ENCODE results near the gene TTLL4. TPM values are rescaled to one million over a fixed set of nuclear protein-coding genes. Genes with fewer than 3 reads are reported as not detected.

The TTLL4 gene
- total and polyA plus RNA-seq, 2 donors (not counting 1 experiment from before 2014, with no cell fraction given), result 21.2 to 33.8 TPM

GRCh38 chr2:218798767-218799504, 88.3 kb downstream of the TTLL4 start:
- DNase-seq, result no peak
- intact Hi-C loops (cut with micrococcal nuclease), result no loop called here
- Mint-ChIP-seq H3K27me3 (peaks cover 34% of the 10 kb centered on the region), H3K27ac (no peak overlapping the region), H3K4me1 (no peaks in the 10 kb centered on the region), H3K9me3 (ENCODE audit: insufficient read depth) (no peaks in the 10 kb centered on the region), H3K4me3 (no peak overlapping the region)
- Histone ChIP-seq H3K4me1 (ENCODE audit: control insufficient read depth in 2 of 2, insufficient read depth in 2 of 2, low read length in 2 of 2) (no peaks in the 10 kb centered on the region), H3K9ac (ENCODE audit: low read length) (no peak overlapping the region), H3K9me3 (ENCODE audit: control extremely low read depth in 1 of 3, control insufficient read depth in 2 of 3, insufficient read depth in 1 of 3, low read length in 2 of 3) (peaks cover 0 to 6% (median 1%) of the 10 kb centered on the region in 3 donors), H3K27me3 (replicated peaks in 1 of 4; ENCODE audit: control extremely low read depth in 1 of 4, control insufficient read depth in 3 of 4, insufficient read depth in 4 of 4, low read length in 3 of 4) (peaks cover 0 to 21% (median 4%) of the 10 kb centered on the region in 4 experiments), H3K4me2 (replicated peaks; ENCODE audit: low read depth, low read length, poor library complexity, severe bottlenecking) (no peak overlapping the region), H3K4me3 (ENCODE audit: control extremely low read depth in 1 of 5, extremely low read depth in 1 of 5, insufficient read depth in 1 of 5, low read depth in 2 of 5, low read length in 4 of 5) (no peak overlapping the region), H3K79me2 (ENCODE audit: control insufficient read depth, insufficient read depth, low read length) (no peaks in the 10 kb centered on the region), H3K27ac (ENCODE audit: low read length in 2 of 2) (no peak overlapping the region), H2AFZ (ENCODE audit: insufficient read depth, low read depth, low read length, poor library complexity, severe bottlenecking) (no peak overlapping the region), H3K36me3 (replicated peaks in 1 of 2; ENCODE audit: control extremely low read depth in 1 of 2, control insufficient read depth in 1 of 2, extremely low read depth in 1 of 2, insufficient read depth in 2 of 2, low read length in 1 of 2) (no peaks in the 10 kb centered on the region), H4K20me1 (ENCODE audit: control insufficient read depth, insufficient read depth, low read length, poor library complexity, severe bottlenecking) (no peaks in the 10 kb centered on the region)
- no peak for ATAC-seq (ENCODE audit: low read depth)
- ChIA-PET POLR2A (no interaction called here), CTCF (no interaction called here)
- WGBS (ENCODE audit: insufficient coverage), result 18% methylated on average over 9 of the region's 12 CpGs
- TF ChIP-seq EZH2 (IDR thresholded peaks at IDR 0.05; ENCODE audit: borderline replicate concordance, insufficient read depth, low read depth, low read length, poor library complexity, severe bottlenecking) (no peak), CTCF (IDR thresholded peaks at IDR 0.05) (no peak)

GRCh38 chr2:218799990-218800389, 89.4 kb downstream of the TTLL4 start:
- ChIA-PET POLR2A (no interaction called here), CTCF (no interaction called here)
- H3K4me2 ChIP-seq (replicated peaks; ENCODE audit: low read depth, low read length, poor library complexity, severe bottlenecking), result no peak overlapping the region
- no peaks in the 10 kb centered on the region for H3K79me2 ChIP-seq (ENCODE audit: control insufficient read depth, insufficient read depth, low read length)
- H3K9me3 ChIP-seq (ENCODE audit: control extremely low read depth in 1 of 3, control insufficient read depth in 2 of 3, insufficient read depth in 1 of 3, low read length in 2 of 3), result peaks cover 6 to 10% (median 8%) of the 10 kb centered on the region in 3 donors
- no peaks in the 10 kb centered on the region for H3K4me1 ChIP-seq (ENCODE audit: control insufficient read depth in 2 of 2, insufficient read depth in 2 of 2, low read length in 2 of 2)
- intact Hi-C loops (cut with micrococcal nuclease), result no loop called here
- Mint-ChIP-seq H3K27me3 (peaks cover 40% of the 10 kb centered on the region), H3K4me1 (no peaks in the 10 kb centered on the region), H3K27ac (no peak overlapping the region), H3K4me3 (no peak overlapping the region), H3K9me3 (ENCODE audit: insufficient read depth) (peaks cover 5% of the 10 kb centered on the region)
- H2AFZ ChIP-seq (ENCODE audit: insufficient read depth, low read depth, low read length, poor library complexity, severe bottlenecking), result no peak overlapping the region
- no peak overlapping the region for H3K4me3 ChIP-seq (ENCODE audit: control extremely low read depth in 1 of 5, extremely low read depth in 1 of 5, insufficient read depth in 1 of 5, low read depth in 2 of 5, low read length in 4 of 5)
- H4K20me1 ChIP-seq (ENCODE audit: control insufficient read depth, insufficient read depth, low read length, poor library complexity, severe bottlenecking), result no peaks in the 10 kb centered on the region
- 86% methylated on average over 4 of the region's 6 CpGs for WGBS (ENCODE audit: insufficient coverage)
- ATAC-seq (ENCODE audit: low read depth) (no peak), DNase-seq (no peak)
- no peak overlapping the region for H3K27ac ChIP-seq (ENCODE audit: low read length in 2 of 2)
- H3K27me3 ChIP-seq (replicated peaks in 1 of 4; ENCODE audit: control extremely low read depth in 1 of 4, control insufficient read depth in 3 of 4, insufficient read depth in 4 of 4, low read length in 3 of 4), result peaks cover 0 to 17% (median 6%) of the 10 kb centered on the region in 4 experiments
- TF ChIP-seq EZH2 (IDR thresholded peaks at IDR 0.05; ENCODE audit: borderline replicate concordance, insufficient read depth, low read depth, low read length, poor library complexity, severe bottlenecking) (no peak), CTCF (IDR thresholded peaks at IDR 0.05) (no peak)
- no peaks in the 10 kb centered on the region for H3K36me3 ChIP-seq (replicated peaks in 1 of 2; ENCODE audit: control extremely low read depth in 1 of 2, control insufficient read depth in 1 of 2, extremely low read depth in 1 of 2, insufficient read depth in 2 of 2, low read length in 1 of 2)
- no peak overlapping the region for H3K9ac ChIP-seq (ENCODE audit: low read length)
